MM.1S (cell line): ENCODE measurements around the gene PIAS4.

Source experiments
- EZH2 ChIP-seq: fragments of 300-600 bp; sonication (generic); optimal IDR thresholded peaks from 2 replicates; pipeline ENCODE3; 2017; ENCODE audit warnings: low read depth, mild to moderate bottlenecking, antibody characterized with exemption, low read length, mixed read lengths
- EZH2phosphoT487 ChIP-seq: fragments of 300-600 bp; sonication (generic); IDR thresholded peaks from 2 replicates; pipeline ENCODE4 v1.6.1; 2018; ENCODE audit warnings: antibody characterized with exemption, low read length
- TF ChIP-seq, protein P1 (sequence below): fragments of 300-600 bp; sonication (generic); IDR thresholded peaks from 2 replicates; pipeline ENCODE4 v1.5.1; 2016; ENCODE audit warnings: antibody characterized with exemption, low read length, mixed read lengths

DNA sequence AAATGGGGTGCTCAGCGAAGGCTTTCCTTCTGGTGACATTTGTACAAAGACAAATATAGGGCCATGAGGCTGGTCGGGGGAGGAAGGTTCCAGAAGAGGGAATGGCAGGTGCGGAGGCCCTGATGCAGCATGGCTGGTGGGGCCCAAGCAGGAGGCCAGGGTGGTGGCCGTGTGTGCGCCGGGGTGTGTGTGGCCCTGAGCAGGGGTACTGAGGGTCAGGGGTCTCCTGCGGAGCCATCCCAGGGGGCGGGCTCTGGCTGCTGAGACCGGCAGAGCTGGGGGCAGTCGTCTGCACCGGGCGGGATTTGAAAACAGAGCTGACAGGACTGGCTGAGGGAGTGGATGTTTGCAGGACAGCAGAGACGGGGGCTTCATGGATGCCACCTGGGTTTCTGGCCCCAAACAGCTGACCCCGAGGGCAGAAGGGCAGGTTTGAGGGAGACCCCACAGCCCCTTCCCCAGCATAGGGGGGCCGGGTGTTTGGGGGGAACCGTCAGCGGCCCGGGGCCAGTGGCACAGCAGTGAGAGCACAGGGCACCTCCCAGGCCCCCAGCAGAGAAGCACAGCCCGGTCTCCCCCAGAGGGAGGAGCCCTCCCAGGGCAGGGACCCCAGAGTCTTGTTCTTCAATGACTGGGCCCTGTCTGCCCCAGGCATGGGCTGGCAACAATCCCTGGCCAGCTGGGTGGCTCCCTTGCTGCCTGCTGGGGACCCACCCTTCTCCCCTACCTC lies 11.4 kb downstream of the PIAS4 start:
- TF ChIP-seq, protein P1, sequence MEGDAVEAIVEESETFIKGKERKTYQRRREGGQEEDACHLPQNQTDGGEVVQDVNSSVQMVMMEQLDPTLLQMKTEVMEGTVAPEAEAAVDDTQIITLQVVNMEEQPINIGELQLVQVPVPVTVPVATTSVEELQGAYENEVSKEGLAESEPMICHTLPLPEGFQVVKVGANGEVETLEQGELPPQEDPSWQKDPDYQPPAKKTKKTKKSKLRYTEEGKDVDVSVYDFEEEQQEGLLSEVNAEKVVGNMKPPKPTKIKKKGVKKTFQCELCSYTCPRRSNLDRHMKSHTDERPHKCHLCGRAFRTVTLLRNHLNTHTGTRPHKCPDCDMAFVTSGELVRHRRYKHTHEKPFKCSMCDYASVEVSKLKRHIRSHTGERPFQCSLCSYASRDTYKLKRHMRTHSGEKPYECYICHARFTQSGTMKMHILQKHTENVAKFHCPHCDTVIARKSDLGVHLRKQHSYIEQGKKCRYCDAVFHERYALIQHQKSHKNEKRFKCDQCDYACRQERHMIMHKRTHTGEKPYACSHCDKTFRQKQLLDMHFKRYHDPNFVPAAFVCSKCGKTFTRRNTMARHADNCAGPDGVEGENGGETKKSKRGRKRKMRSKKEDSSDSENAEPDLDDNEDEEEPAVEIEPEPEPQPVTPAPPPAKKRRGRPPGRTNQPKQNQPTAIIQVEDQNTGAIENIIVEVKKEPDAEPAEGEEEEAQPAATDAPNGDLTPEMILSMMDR, result no peak
- TF ChIP-seq EZH2 (no peak), EZH2phosphoT487 (no peak)
